ENCODE data around the gene RING1. TPM values are rescaled to one million over a fixed set of nuclear protein-coding genes. Genes with fewer than 3 reads are reported as not detected.

Gene RING1
- polyA plus RNA-seq (2012; ENCODE audit: low read depth, missing spikeins) = 25.2 TPM

- peak; percentile 95 for DNase-seq (ENCODE audit: insufficient read length, low spot score)
- peak; percentile 95 for FAIRE-seq
- TF ChIP-seq TAF1 (IDR thresholded peaks at IDR 0.05; ENCODE audit: low read depth, low read length) (peak; percentile 70; the same call in 1 of the 2 replicates), POLR2AphosphoS5 (IDR thresholded peaks at IDR 0.05; ENCODE audit: low read depth, low read length) (peak; percentile 84), POU2F2 (IDR thresholded peaks at IDR 0.05; ENCODE audit: low read depth, low read length) (0 out of 2 replicates have a peak, but pooled peaks have one; percentile 57), SPI1 (IDR thresholded peaks at IDR 0.05; ENCODE audit: low read depth, low read length) (no peak), PAX5 (IDR thresholded peaks at IDR 0.05; ENCODE audit: insufficient read depth, low read length, severe bottlenecking) (no peak), POLR2A (IDR thresholded peaks at IDR 0.05; ENCODE audit: low read depth, low read length) (peak; percentile 89)
Measured at GRCh38 chr6:33208091-33208967, at the start of gene RING1. Gene RING1 (plus strand): TSS chr6:33208500. CDS start chr6:33208823, 323 bp downstream.

- DNase-seq (ENCODE audit: insufficient read length, low spot score) (no peak), FAIRE-seq (no peak)
- TF ChIP-seq PAX5 (IDR thresholded peaks at IDR 0.05; ENCODE audit: insufficient read depth, low read length, severe bottlenecking) = no peak
- TF ChIP-seq POLR2A (IDR thresholded peaks at IDR 0.05; ENCODE audit: low read depth, low read length) = no peak
- TF ChIP-seq TAF1 (IDR thresholded peaks at IDR 0.05; ENCODE audit: low read depth, low read length) = no peak
- no peak for TF ChIP-seq POLR2AphosphoS5 (IDR thresholded peaks at IDR 0.05; ENCODE audit: low read depth, low read length)
- no peak for TF ChIP-seq POU2F2 (IDR thresholded peaks at IDR 0.05; ENCODE audit: low read depth, low read length)
- no peak for TF ChIP-seq SPI1 (IDR thresholded peaks at IDR 0.05; ENCODE audit: low read depth, low read length)
Measured at GRCh38 chr6:33160096-33160495, 48.2 kb upstream of the RING1 start.

GRCh38 chr6:33160728-33161344 lies 47.5 kb upstream of the RING1 start:
- DNase-seq (ENCODE audit: insufficient read length, low spot score) = peak; percentile 9
- TF ChIP-seq POLR2A (IDR thresholded peaks at IDR 0.05; ENCODE audit: low read depth, low read length) (no peak), TAF1 (IDR thresholded peaks at IDR 0.05; ENCODE audit: low read depth, low read length) (no peak), POLR2AphosphoS5 (IDR thresholded peaks at IDR 0.05; ENCODE audit: low read depth, low read length) (no peak), POU2F2 (IDR thresholded peaks at IDR 0.05; ENCODE audit: low read depth, low read length) (no peak), SPI1 (IDR thresholded peaks at IDR 0.05; ENCODE audit: low read depth, low read length) (no peak), PAX5 (IDR thresholded peaks at IDR 0.05; ENCODE audit: insufficient read depth, low read length, severe bottlenecking) (no peak)
- FAIRE-seq = no peak

GRCh38 chr6:33161354-33162331 lies 46.7 kb upstream of the RING1 start:
- FAIRE-seq = peak; percentile 85
- DNase-seq (ENCODE audit: insufficient read length, low spot score) = peak; percentile 94
- TF ChIP-seq POLR2AphosphoS5 (IDR thresholded peaks at IDR 0.05; ENCODE audit: low read depth, low read length) (no peak), PAX5 (IDR thresholded peaks at IDR 0.05; ENCODE audit: insufficient read depth, low read length, severe bottlenecking) (no peak), POU2F2 (IDR thresholded peaks at IDR 0.05; ENCODE audit: low read depth, low read length) (no peak), POLR2A (IDR thresholded peaks at IDR 0.05; ENCODE audit: low read depth, low read length) (no peak), TAF1 (IDR thresholded peaks at IDR 0.05; ENCODE audit: low read depth, low read length) (no peak), SPI1 (IDR thresholded peaks at IDR 0.05; ENCODE audit: low read depth, low read length) (no peak)

GRCh38 chr6:33163540-33163939 lies 44.8 kb upstream of the RING1 start:
- DNase-seq (ENCODE audit: insufficient read length, low spot score) (no peak), FAIRE-seq (no peak)
- TF ChIP-seq POLR2AphosphoS5 (IDR thresholded peaks at IDR 0.05; ENCODE audit: low read depth, low read length) (no peak), POU2F2 (IDR thresholded peaks at IDR 0.05; ENCODE audit: low read depth, low read length) (no peak), POLR2A (IDR thresholded peaks at IDR 0.05; ENCODE audit: low read depth, low read length) (no peak), TAF1 (IDR thresholded peaks at IDR 0.05; ENCODE audit: low read depth, low read length) (no peak), PAX5 (IDR thresholded peaks at IDR 0.05; ENCODE audit: insufficient read depth, low read length, severe bottlenecking) (no peak), SPI1 (IDR thresholded peaks at IDR 0.05; ENCODE audit: low read depth, low read length) (no peak)

- TF ChIP-seq POU2F2 (IDR thresholded peaks at IDR 0.05; ENCODE audit: low read depth, low read length) (no peak), POLR2A (IDR thresholded peaks at IDR 0.05; ENCODE audit: low read depth, low read length) (no peak), SPI1 (IDR thresholded peaks at IDR 0.05; ENCODE audit: low read depth, low read length) (no peak), POLR2AphosphoS5 (IDR thresholded peaks at IDR 0.05; ENCODE audit: low read depth, low read length) (no peak), PAX5 (IDR thresholded peaks at IDR 0.05; ENCODE audit: insufficient read depth, low read length, severe bottlenecking) (no peak), TAF1 (IDR thresholded peaks at IDR 0.05; ENCODE audit: low read depth, low read length) (no peak)
- FAIRE-seq (no peak), DNase-seq (ENCODE audit: insufficient read length, low spot score) (no peak)
Measured at GRCh38 chr6:33164176-33164575, 44.1 kb upstream of the RING1 start.

GRCh38 chr6:33164665-33165373 lies 43.5 kb upstream of the RING1 start:
- TF ChIP-seq TAF1 (IDR thresholded peaks at IDR 0.05; ENCODE audit: low read depth, low read length) (no peak), SPI1 (IDR thresholded peaks at IDR 0.05; ENCODE audit: low read depth, low read length) (no peak), PAX5 (IDR thresholded peaks at IDR 0.05; ENCODE audit: insufficient read depth, low read length, severe bottlenecking) (no peak), POLR2AphosphoS5 (IDR thresholded peaks at IDR 0.05; ENCODE audit: low read depth, low read length) (no peak), POLR2A (IDR thresholded peaks at IDR 0.05; ENCODE audit: low read depth, low read length) (no peak), POU2F2 (IDR thresholded peaks at IDR 0.05; ENCODE audit: low read depth, low read length) (no peak)
- FAIRE-seq (no peak), DNase-seq (ENCODE audit: insufficient read length, low spot score) (no peak)

All from GM12891 (cell line).